SK-N-SH (cell line): Measurements from ENCODE around the gene RGL4. TPM values are rescaled to one million over a fixed set of nuclear protein-coding genes. Genes with fewer than 3 reads are reported as not detected.

Experiments
- CTCF ChIA-PET: fragments of 300-600, 350-600 bp; formaldehyde crosslinking; extraction: SDS; loops from one replicate; lab custom pipeline; 2021; lab: Yijun Ruan, JAX
- POLR2A ChIA-PET: fragments of 350-600 bp; sonication (Branson Sonifier 250); formaldehyde crosslinking; extraction: SDS; loops from one replicate; lab custom pipeline; 2020; ENCODE audit warnings: antibody characterized with exemption, inconsistent platforms; lab: Yijun Ruan, JAX
- DNase-seq: peaks from one replicate; pipeline ENCODE4 v3.0.0; 2012
- H2AFZ ChIP-seq: fragments of 200-600 bp; sonication (generic); 2 replicates; pipeline ENCODE4 v1.8.1; 2016; ENCODE audit warnings: antibody characterized with exemption, mild to moderate bottlenecking, low read depth
- H3F3A ChIP-seq: fragments of 200-600 bp; sonication (generic); replicated peaks from 2 replicates; pipeline ENCODE3; 2016; ENCODE audit warnings: antibody characterized with exemption, mild to moderate bottlenecking; ENCODE audit not compliant: insufficient read depth
- H3K27ac ChIP-seq, 2 experiments: fragments of 200-500 bp in 1 of 2; fragments of 200-600 bp in 1 of 2; sonication (Bioruptor generic) in 1 of 2; sonication (generic), shearing (Covaris generic) in 1 of 2; 2 replicates each; pipeline versions ENCODE4 v1.5.1 to v1.6.1; 2014 to 2016; ENCODE audit warnings: low read depth in 2 of 2, inconsistent platforms in 1 of 2, low read length in 1 of 2, mild to moderate bottlenecking in 1 of 2, mixed read lengths in 1 of 2
- H3K27me3 ChIP-seq: fragments of 200-600 bp; sonication (generic), shearing (Covaris generic); 2 replicates; pipeline ENCODE4 v1.6.1; 2016; ENCODE audit warnings: mixed run types; ENCODE audit not compliant: insufficient read depth
- H3K36me3 ChIP-seq, 2 experiments: fragments of 200-500 bp in 1 of 2; fragments of 200-600 bp in 1 of 2; sonication (Bioruptor generic) in 1 of 2; sonication (generic) in 1 of 2; replicated peaks in 1 of 2; 2 replicates each; pipeline versions ENCODE3 to v1.5.1; 2014 to 2016; ENCODE audit warnings: low read length in 1 of 2, mild to moderate bottlenecking in 1 of 2; ENCODE audit not compliant: insufficient read depth in 2 of 2, control insufficient read depth in 1 of 2
- H3K4me1 ChIP-seq, 2 experiments: fragments of 200-500 bp in 1 of 2; fragments of 200-600 bp in 1 of 2; sonication (Bioruptor generic) in 1 of 2; sonication (generic), shearing (Covaris generic) in 1 of 2; 2 replicates each; pipeline versions ENCODE4 v1.5.1 to v1.6.1; 2014 to 2016; ENCODE audit warnings: low read depth in 1 of 2, low read length in 1 of 2, mixed run types in 1 of 2; ENCODE audit not compliant: insufficient read depth in 2 of 2, control insufficient read depth in 1 of 2
- H3K4me2 ChIP-seq: fragments of 200-600 bp; sonication (generic), shearing (Covaris generic); 2 replicates; pipeline ENCODE4 v1.6.1; 2017; ENCODE audit warnings: mixed run types
- H3K4me3 ChIP-seq, 2 experiments: fragments of 200-500 bp in 1 of 2; fragments of 200-600 bp in 1 of 2; sonication (Bioruptor generic) in 1 of 2; sonication (generic), shearing (Covaris generic) in 1 of 2; 2 replicates each; pipeline versions ENCODE4 v1.5.1 to v1.8.1; 2014 to 2016; ENCODE audit warnings: low read depth in 2 of 2, inconsistent platforms in 1 of 2, low read length in 1 of 2, mild to moderate bottlenecking in 1 of 2, mixed read lengths in 1 of 2, moderate library complexity in 1 of 2
- H3K79me2 ChIP-seq: fragments of 200-600 bp; sonication (generic); 2 replicates; pipeline ENCODE4 v1.8.1; 2017; ENCODE audit warnings: mild to moderate bottlenecking; ENCODE audit not compliant: insufficient read depth
- H3K9ac ChIP-seq: fragments of 200-600 bp; sonication (generic); 2 replicates; pipeline ENCODE4 v1.6.1; 2017; ENCODE audit warnings: mixed run types
- H3K9me2 ChIP-seq: fragments of 200-600 bp; sonication (generic); 2 replicates; pipeline ENCODE4 v1.6.1; 2017; ENCODE audit warnings: mixed run types
- H3K9me3 ChIP-seq: fragments of 200-600 bp; sonication (generic); 2 replicates; pipeline ENCODE4 v1.6.1; 2017; ENCODE audit warnings: mixed run types, mild to moderate bottlenecking, moderate library complexity
- H4K20me1 ChIP-seq: fragments of 200-600 bp; sonication (generic); 2 replicates; pipeline ENCODE4 v1.6.1; 2017; ENCODE audit warnings: mild to moderate bottlenecking, mixed run types; ENCODE audit not compliant: insufficient read depth
- CHD2 ChIP-seq: fragments of 150-350 bp; IDR thresholded peaks from 2 replicates; pipeline ENCODE4 v1.6.1; 2018; ENCODE audit warnings: low read length; ENCODE audit not compliant: partially characterized antibody
- ELF1 ChIP-seq: IDR thresholded peaks from 2 replicates; pipeline ENCODE4 v1.4.0; 2012
- EP300 ChIP-seq, 2 experiments: IDR thresholded peaks; 2 replicates each; pipeline versions ENCODE4 v1.4.0 to v1.6.1; 2012; ENCODE audit warnings: borderline replicate concordance in 1 of 2, low read depth in 1 of 2, low read length in 1 of 2
- FOSL2 ChIP-seq: IDR thresholded peaks from 2 replicates; pipeline ENCODE4 v1.4.0; 2012; ENCODE audit warnings: low read depth, mild to moderate bottlenecking, moderate library complexity, borderline replicate concordance
- FOXM1 ChIP-seq: IDR thresholded peaks from 2 replicates; pipeline ENCODE4 v1.4.0; 2012; ENCODE audit warnings: low read depth, mild to moderate bottlenecking
- JUND ChIP-seq: IDR thresholded peaks from 2 replicates; pipeline ENCODE4 v1.4.0; 2012
- MXI1 ChIP-seq: IDR thresholded peaks from 2 replicates; pipeline ENCODE4 v1.6.1; 2012; ENCODE audit warnings: mild to moderate bottlenecking, low read depth, low read length, improper control_type of control experiment
- NFIC ChIP-seq: IDR thresholded peaks from 2 replicates; pipeline ENCODE4 v1.4.0; 2012; ENCODE audit warnings: borderline replicate concordance
- NRF1 ChIP-seq: IDR thresholded peaks from 2 replicates; pipeline ENCODE4 v1.6.1; 2012; ENCODE audit warnings: low read depth, mild to moderate bottlenecking, low read length
- POLR2AphosphoS5 ChIP-seq: IDR thresholded peaks from 2 replicates; pipeline ENCODE4 v1.6.1; 2012; ENCODE audit warnings: low read depth, low read length
- RAD21 ChIP-seq: IDR thresholded peaks from 2 replicates; pipeline ENCODE4 v1.6.1; 2012; ENCODE audit warnings: mild to moderate bottlenecking, low read length
- RCOR1 ChIP-seq: fragments of 150-350 bp; IDR thresholded peaks from 2 replicates; pipeline ENCODE4 v1.6.1; 2017; ENCODE audit warnings: antibody characterized with exemption, low read length
- RFX5 ChIP-seq: IDR thresholded peaks from 2 replicates; pipeline ENCODE4 v1.6.1; 2012; ENCODE audit warnings: mild to moderate bottlenecking, improper control_type of control experiment, low read length
- RXRA ChIP-seq: IDR thresholded peaks from 2 replicates; pipeline ENCODE4 v1.4.0; 2012; ENCODE audit warnings: low read depth, mild to moderate bottlenecking, borderline replicate concordance
- SIN3A ChIP-seq: IDR thresholded peaks from 2 replicates; pipeline ENCODE4 v1.6.1; 2012; ENCODE audit warnings: low read depth, mild to moderate bottlenecking, low read length, moderate library complexity, borderline replicate concordance
- SMC3 ChIP-seq: IDR thresholded peaks from 2 replicates; pipeline ENCODE4 v1.6.1; 2012; ENCODE audit warnings: low read depth, low read length, improper control_type of control experiment
- TAF1 ChIP-seq: IDR thresholded peaks from 2 replicates; pipeline ENCODE4 v1.6.1; 2012; ENCODE audit warnings: low read depth, mild to moderate bottlenecking, low read length, moderate library complexity, borderline replicate concordance
- TCF12 ChIP-seq: IDR thresholded peaks from 2 replicates; pipeline ENCODE4 v1.4.0; 2012
- YY1 ChIP-seq: IDR thresholded peaks from 2 replicates; pipeline ENCODE4 v1.4.0; 2012; ENCODE audit warnings: low read depth, mild to moderate bottlenecking
- WGBS: methylation state at CpG from one replicate; pipeline ENCODE4 v1.1.6; 2017; ENCODE audit warnings: low lambda C conversion rate; 5-methylcytosine and 5-hydroxymethylcytosine counted together
- polyA plus RNA-seq, 3 experiments: library from polyadenylated mRNA; depleted of rRNA; stranded (reverse); fragments of >200 nt; gene quantifications; 2 replicates each; pipeline ENCODE4 v1.2.3, GENCODE V29; 2012
- TF ChIP-seq, protein P1 (sequence below): fragments of 150-350 bp; IDR thresholded peaks from 2 replicates; pipeline ENCODE4 v1.6.1; 2016; ENCODE audit warnings: mild to moderate bottlenecking, low read depth, low read length
- TF ChIP-seq, protein P2 (sequence below): fragments of 150-350 bp; IDR thresholded peaks from 2 replicates; pipeline ENCODE4 v1.6.1; 2017; ENCODE audit warnings: antibody characterized with exemption, low read length, low read depth, borderline replicate concordance
- TF ChIP-seq, protein P3 (sequence below): fragments of 200-600 bp; sonication (generic); IDR thresholded peaks from 2 replicates; pipeline ENCODE4 v1.6.1; 2017; ENCODE audit warnings: antibody characterized with exemption, mild to moderate bottlenecking, moderate library complexity

RGL4 gene
- polyA plus RNA-seq, 1 of the 3 experiments (the other 2 are of a cell fraction) = not detected

DNA sequence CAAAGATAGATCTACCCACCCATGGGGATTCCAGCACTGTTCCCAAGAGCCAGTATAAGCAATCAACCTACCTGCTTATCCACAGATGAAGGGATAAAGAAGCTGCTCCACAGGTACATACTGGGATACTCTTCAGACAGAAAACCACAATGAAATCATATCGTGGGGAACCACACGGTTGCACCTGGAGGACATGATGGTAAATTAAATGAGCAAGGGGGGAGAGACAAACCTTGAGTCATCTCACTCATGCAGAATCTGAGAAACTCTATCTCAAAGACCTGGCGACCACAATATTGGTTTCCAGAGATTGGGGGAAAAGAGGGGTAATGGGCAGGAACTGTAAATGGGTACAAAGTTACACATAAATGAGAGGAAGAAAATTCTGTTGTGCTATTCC lies 14.5 kb downstream of the RGL4 start:
- no peaks in the 10 kb centered on the region for H4K20me1 ChIP-seq
- DNase-seq = no peak
- no peak for TF ChIP-seq TAF1
- no peak for TF ChIP-seq RFX5
- TF ChIP-seq YY1 = no peak
- no peak for TF ChIP-seq RAD21
- no peak for TF ChIP-seq NFIC
- TF ChIP-seq, protein P1, sequence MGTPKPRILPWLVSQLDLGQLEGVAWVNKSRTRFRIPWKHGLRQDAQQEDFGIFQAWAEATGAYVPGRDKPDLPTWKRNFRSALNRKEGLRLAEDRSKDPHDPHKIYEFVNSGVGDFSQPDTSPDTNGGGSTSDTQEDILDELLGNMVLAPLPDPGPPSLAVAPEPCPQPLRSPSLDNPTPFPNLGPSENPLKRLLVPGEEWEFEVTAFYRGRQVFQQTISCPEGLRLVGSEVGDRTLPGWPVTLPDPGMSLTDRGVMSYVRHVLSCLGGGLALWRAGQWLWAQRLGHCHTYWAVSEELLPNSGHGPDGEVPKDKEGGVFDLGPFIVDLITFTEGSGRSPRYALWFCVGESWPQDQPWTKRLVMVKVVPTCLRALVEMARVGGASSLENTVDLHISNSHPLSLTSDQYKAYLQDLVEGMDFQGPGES = no peak
- TF ChIP-seq SIN3A = no peak
- no peak for TF ChIP-seq JUND
- no peak for TF ChIP-seq FOSL2
- TF ChIP-seq, protein P2, sequence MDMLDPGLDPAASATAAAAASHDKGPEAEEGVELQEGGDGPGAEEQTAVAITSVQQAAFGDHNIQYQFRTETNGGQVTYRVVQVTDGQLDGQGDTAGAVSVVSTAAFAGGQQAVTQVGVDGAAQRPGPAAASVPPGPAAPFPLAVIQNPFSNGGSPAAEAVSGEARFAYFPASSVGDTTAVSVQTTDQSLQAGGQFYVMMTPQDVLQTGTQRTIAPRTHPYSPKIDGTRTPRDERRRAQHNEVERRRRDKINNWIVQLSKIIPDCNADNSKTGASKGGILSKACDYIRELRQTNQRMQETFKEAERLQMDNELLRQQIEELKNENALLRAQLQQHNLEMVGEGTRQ = no peak
- TF ChIP-seq EP300 (IDR thresholded peaks at IDR 0.05; ENCODE audit: borderline replicate concordance in 1 of 2, low read depth in 1 of 2, low read length in 1 of 2) = no peak
- no peak for TF ChIP-seq ELF1
- no peak for TF ChIP-seq RCOR1
- TF ChIP-seq, protein P3, sequence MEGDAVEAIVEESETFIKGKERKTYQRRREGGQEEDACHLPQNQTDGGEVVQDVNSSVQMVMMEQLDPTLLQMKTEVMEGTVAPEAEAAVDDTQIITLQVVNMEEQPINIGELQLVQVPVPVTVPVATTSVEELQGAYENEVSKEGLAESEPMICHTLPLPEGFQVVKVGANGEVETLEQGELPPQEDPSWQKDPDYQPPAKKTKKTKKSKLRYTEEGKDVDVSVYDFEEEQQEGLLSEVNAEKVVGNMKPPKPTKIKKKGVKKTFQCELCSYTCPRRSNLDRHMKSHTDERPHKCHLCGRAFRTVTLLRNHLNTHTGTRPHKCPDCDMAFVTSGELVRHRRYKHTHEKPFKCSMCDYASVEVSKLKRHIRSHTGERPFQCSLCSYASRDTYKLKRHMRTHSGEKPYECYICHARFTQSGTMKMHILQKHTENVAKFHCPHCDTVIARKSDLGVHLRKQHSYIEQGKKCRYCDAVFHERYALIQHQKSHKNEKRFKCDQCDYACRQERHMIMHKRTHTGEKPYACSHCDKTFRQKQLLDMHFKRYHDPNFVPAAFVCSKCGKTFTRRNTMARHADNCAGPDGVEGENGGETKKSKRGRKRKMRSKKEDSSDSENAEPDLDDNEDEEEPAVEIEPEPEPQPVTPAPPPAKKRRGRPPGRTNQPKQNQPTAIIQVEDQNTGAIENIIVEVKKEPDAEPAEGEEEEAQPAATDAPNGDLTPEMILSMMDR = no peak
- no peak for TF ChIP-seq TCF12
- H3K27ac ChIP-seq = no peak overlapping the region
- POLR2A ChIA-PET = no interaction called here
- no peak overlapping the region for H2AFZ ChIP-seq
- H3K4me2 ChIP-seq = no peak overlapping the region
- WGBS = 92% methylated on average over 3 of the region's 3 CpGs
- no peaks in the 10 kb centered on the region for H3K9me3 ChIP-seq
- H3K9me2 ChIP-seq = no peaks in the 10 kb centered on the region
- H3K4me3 ChIP-seq = no peak overlapping the region
- H3K9ac ChIP-seq = no peak overlapping the region
- H3F3A ChIP-seq = peaks cover 3% of the 10 kb centered on the region
- H3K4me1 ChIP-seq = peaks cover 0 to 2% of the 10 kb centered on the region in 2 experiments; a peak in 1 of 4 replicates
- peaks cover 33% of the 10 kb centered on the region; the same call in 1 of the 2 replicates for H3K79me2 ChIP-seq
- H3K27me3 ChIP-seq = no peaks in the 10 kb centered on the region
- CTCF ChIA-PET = interaction anchor here (1.4 kb wide), 1 partner anchor 144 kb away, joined by 6 read pairs; no protein-coding TSS in a partner anchor
- peaks cover 39 to 78% of the 10 kb centered on the region in 2 experiments for H3K36me3 ChIP-seq

DNA sequence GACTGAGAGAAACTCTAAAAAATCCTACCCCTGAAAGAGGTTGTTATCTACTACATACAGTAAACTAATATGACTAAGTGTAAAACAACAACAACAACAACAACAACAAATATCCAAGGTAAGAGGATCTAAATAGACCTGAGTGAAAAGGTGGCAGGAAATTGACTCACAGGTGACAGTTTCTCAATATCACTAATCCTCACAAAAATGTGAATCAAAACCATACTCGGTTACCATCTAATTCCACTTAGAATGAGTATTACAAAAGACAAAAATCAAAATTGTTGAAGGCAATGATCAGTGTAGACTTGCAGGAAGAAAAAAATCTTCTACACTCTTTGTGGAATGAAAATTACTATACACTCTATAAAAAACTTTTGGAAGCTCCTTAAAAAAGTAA lies 17.5 kb downstream of the RGL4 start:
- H3K9me3 ChIP-seq = no peaks in the 10 kb centered on the region
- 58% methylated on average over 1 of the region's 1 CpG for WGBS
- no peak overlapping the region for H3K4me3 ChIP-seq
- no peak for TF ChIP-seq NRF1
- TF ChIP-seq, protein P3 = no peak
- TF ChIP-seq FOXM1 = no peak
- TF ChIP-seq RXRA = no peak
- no peak for TF ChIP-seq SMC3
- TF ChIP-seq CHD2 = no peak
- no peak for TF ChIP-seq POLR2AphosphoS5
- TF ChIP-seq TAF1 = no peak
- TF ChIP-seq MXI1 = no peak
- TF ChIP-seq RAD21 = no peak
- TF ChIP-seq JUND = no peak

More for the DNA sequence above, 17.5 kb downstream of the RGL4 start:
- Histone ChIP-seq H3F3A (peaks cover 3% of the 10 kb centered on the region), H3K27ac (no peak overlapping the region), H3K36me3 (peaks cover 41 to 64% of the 10 kb centered on the region in 2 experiments), H3K79me2 (peaks cover 12% of the 10 kb centered on the region; the same call in 1 of the 2 replicates), H3K9me2 (no peaks in the 10 kb centered on the region), H3K27me3 (no peaks in the 10 kb centered on the region), H3K4me2 (no peak overlapping the region), H3K9ac (no peak overlapping the region), H2AFZ (no peak overlapping the region), H4K20me1 (no peaks in the 10 kb centered on the region), H3K4me1 (no peaks in the 10 kb centered on the region; a peak in 1 of 4 replicates)
- ChIA-PET POLR2A (no interaction called here), CTCF (no interaction called here)
- DNase-seq = no peak
